Neural cell (in vitro differentiated cells): ENCODE measurements around the gene OSM. TPM values are rescaled to one million over a fixed set of nuclear protein-coding genes. Genes with fewer than 3 reads are reported as not detected.

Experiments
- H2AFZ ChIP-seq: fragments of 200-600, 300-800 bp; sonication (generic), shearing (Covaris generic); 2 replicates; pipeline ENCODE4 v1.6.0; 2014; ENCODE audit warnings: low read depth, mild to moderate bottlenecking, antibody characterized with exemption, low read length, moderate library complexity
- H3F3A ChIP-seq: fragments of 200-600 bp; shearing (Covaris generic); 2 replicates; pipeline ENCODE4 v1.6.1; 2016; ENCODE audit warnings: mild to moderate bottlenecking, moderate library complexity, mixed read lengths, antibody characterized with exemption, low read length; ENCODE audit not compliant: insufficient read depth, poor library complexity, severe bottlenecking
- H3K27ac ChIP-seq: fragments of 200-600, 300-800 bp; sonication (generic), shearing (Covaris generic); 2 replicates; pipeline ENCODE4 v1.5.1; 2014; ENCODE audit warnings: mild to moderate bottlenecking, low read length, moderate library complexity
- H3K27me3 ChIP-seq: fragments of 300-800, 200-600 bp; sonication (generic), shearing (Covaris generic); 2 replicates; pipeline ENCODE4 v1.6.0; 2014; ENCODE audit warnings: mild to moderate bottlenecking, low read depth, low read length, moderate library complexity; ENCODE audit not compliant: insufficient read depth
- H3K36me3 ChIP-seq: fragments of 300-800, 200-600 bp; sonication (generic), shearing (Covaris generic); 2 replicates; pipeline ENCODE4 v1.5.1; 2014; ENCODE audit warnings: mild to moderate bottlenecking, antibody characterized with exemption, low read length, moderate library complexity; ENCODE audit not compliant: insufficient read depth
- H3K4me2 ChIP-seq: fragments of 300-800, 200-600 bp; sonication (generic), shearing (Covaris generic); 2 replicates; pipeline ENCODE4 v1.6.0; 2014; ENCODE audit warnings: mild to moderate bottlenecking, low read length
- H3K4me3 ChIP-seq: fragments of 300-800, 200-600 bp; sonication (generic), shearing (Covaris generic); 2 replicates; pipeline ENCODE4 v1.5.1; 2014; ENCODE audit warnings: mild to moderate bottlenecking, low read length, moderate library complexity
- H3K79me2 ChIP-seq: fragments of 200-600 bp; shearing (Covaris generic); replicated peaks from 2 replicates; pipeline ENCODE4 v1.6.0; 2014; ENCODE audit warnings: mild to moderate bottlenecking, low read length, moderate library complexity; ENCODE audit not compliant: insufficient read depth
- H3K9ac ChIP-seq: fragments of 300-800, 200-600 bp; sonication (generic), shearing (Covaris generic); 2 replicates; pipeline ENCODE4 v1.6.1; 2016; ENCODE audit warnings: mild to moderate bottlenecking, low read length, mixed read lengths
- H3K9me2 ChIP-seq: fragments of 200-600 bp; shearing (Covaris generic); 2 replicates; pipeline ENCODE4 v1.6.1; 2016; ENCODE audit warnings: mild to moderate bottlenecking, low read length, mixed read lengths; ENCODE audit not compliant: insufficient read depth
- H3K9me3 ChIP-seq: fragments of 200-600, 300-800 bp; sonication (generic), shearing (Covaris generic); 2 replicates; pipeline ENCODE4 v1.6.1; 2016; ENCODE audit warnings: mild to moderate bottlenecking, mixed run types, low read length, moderate library complexity, mixed read lengths
- H4K20me1 ChIP-seq: fragments of 200-600 bp; shearing (Covaris generic); 2 replicates; pipeline ENCODE4 v1.6.1; 2016; ENCODE audit warnings: mild to moderate bottlenecking, mixed run types; ENCODE audit not compliant: insufficient read depth
- CTCF ChIP-seq: fragments of 450-650 bp; IDR thresholded peaks from 2 replicates; pipeline ENCODE4 v1.5.1; 2014; ENCODE audit warnings: antibody characterized with exemption, mild to moderate bottlenecking, moderate library complexity; ENCODE audit not compliant: poor library complexity, severe bottlenecking
- EP300 ChIP-seq: fragments of 450-650 bp; conservative IDR thresholded peaks from 2 replicates; pipeline ENCODE4 v1.6.1; 2014; ENCODE audit warnings: antibody characterized with exemption, mild to moderate bottlenecking, moderate library complexity; ENCODE audit not compliant: poor library complexity, severe bottlenecking
- EZH2 ChIP-seq: fragments of 200-600, 300-800 bp; shearing (Covaris generic), sonication (generic); IDR thresholded peaks from 2 replicates; pipeline ENCODE4 v1.6.1; 2014; ENCODE audit warnings: antibody characterized with exemption, low read length, borderline replicate concordance, mild to moderate bottlenecking; ENCODE audit not compliant: insufficient read depth, poor library complexity, severe bottlenecking
- MXI1 ChIP-seq: fragments of 450-650 bp; conservative IDR thresholded peaks from 2 replicates; pipeline ENCODE4 v1.6.1; 2014; ENCODE audit warnings: antibody characterized with exemption, mild to moderate bottlenecking; ENCODE audit not compliant: poor library complexity, severe bottlenecking
- POLR2AphosphoS5 ChIP-seq: IDR thresholded peaks from 2 replicates; pipeline ENCODE4 v1.6.1; 2012
- RAD21 ChIP-seq: fragments of 450-650 bp; conservative IDR thresholded peaks from 2 replicates; pipeline ENCODE4 v1.6.1; 2014; ENCODE audit warnings: antibody characterized with exemption, mild to moderate bottlenecking, moderate library complexity
- REST ChIP-seq: IDR thresholded peaks from 2 replicates; pipeline ENCODE4 v1.6.1; 2012; ENCODE audit warnings: borderline replicate concordance
- SMC3 ChIP-seq: fragments of 450-650 bp; conservative IDR thresholded peaks from 2 replicates; pipeline ENCODE4 v1.6.1; 2014; ENCODE audit warnings: antibody characterized with exemption, mild to moderate bottlenecking, moderate library complexity; ENCODE audit not compliant: poor library complexity
- TAF1 ChIP-seq: IDR thresholded peaks from 2 replicates; pipeline ENCODE4 v1.6.1; 2012; ENCODE audit warnings: low read depth
- polyA plus RNA-seq: library from polyadenylated mRNA; depleted of rRNA; stranded (reverse); fragments of >200 nt; gene quantifications from 2 replicates; pipeline ENCODE4 v1.2.3, GENCODE V29; 2014

OSM gene
- polyA plus RNA-seq, 1 donor from 2014 or later = not detected

- Histone ChIP-seq H3F3A (no peaks in the 10 kb centered on the region), H2AFZ (no peak overlapping the region), H3K9ac (no peak overlapping the region), H3K9me2 (no peaks in the 10 kb centered on the region), H3K4me2 (no peak overlapping the region), H3K79me2 (no peaks in the 10 kb centered on the region), H3K27me3 (no peaks in the 10 kb centered on the region), H3K36me3 (no peaks in the 10 kb centered on the region), H4K20me1 (no peaks in the 10 kb centered on the region), H3K9me3 (no peaks in the 10 kb centered on the region), H3K4me3 (no peak overlapping the region), H3K27ac (no peak overlapping the region)
- TF ChIP-seq SMC3 (no peak), TAF1 (no peak), MXI1 (no peak), EZH2 (no peak), POLR2AphosphoS5 (no peak), EP300 (no peak), RAD21 (no peak), REST (no peak), CTCF (no peak)
Observed at GRCh38 chr22:30285846-30286200, 19.2 kb upstream of the OSM start.

GRCh38 chr22:30285176-30285845 is 18.7 kb upstream of the OSM start:
- H3K36me3 ChIP-seq = no peaks in the 10 kb centered on the region
- no peaks in the 10 kb centered on the region for H3K79me2 ChIP-seq
- no peaks in the 10 kb centered on the region for H3F3A ChIP-seq
- no peak overlapping the region for H3K4me2 ChIP-seq
- no peaks in the 10 kb centered on the region for H3K9me2 ChIP-seq
- H3K4me3 ChIP-seq = no peak overlapping the region
- no peak overlapping the region for H3K9ac ChIP-seq
- H2AFZ ChIP-seq = no peak overlapping the region
- H4K20me1 ChIP-seq = no peaks in the 10 kb centered on the region
- no peaks in the 10 kb centered on the region for H3K27me3 ChIP-seq
- TF ChIP-seq EP300 = no peak
- no peak for TF ChIP-seq REST
- no peak for TF ChIP-seq POLR2AphosphoS5
- TF ChIP-seq RAD21 = no peak
- TF ChIP-seq CTCF = no peak
- no peak for TF ChIP-seq MXI1
- TF ChIP-seq EZH2 = no peak
- TF ChIP-seq TAF1 = no peak
- no peak for TF ChIP-seq SMC3
- H3K9me3 ChIP-seq = no peaks in the 10 kb centered on the region
- no peak overlapping the region for H3K27ac ChIP-seq
